Measurements from ENCODE around the gene DDX1.

The DDX1 gene

DNA sequence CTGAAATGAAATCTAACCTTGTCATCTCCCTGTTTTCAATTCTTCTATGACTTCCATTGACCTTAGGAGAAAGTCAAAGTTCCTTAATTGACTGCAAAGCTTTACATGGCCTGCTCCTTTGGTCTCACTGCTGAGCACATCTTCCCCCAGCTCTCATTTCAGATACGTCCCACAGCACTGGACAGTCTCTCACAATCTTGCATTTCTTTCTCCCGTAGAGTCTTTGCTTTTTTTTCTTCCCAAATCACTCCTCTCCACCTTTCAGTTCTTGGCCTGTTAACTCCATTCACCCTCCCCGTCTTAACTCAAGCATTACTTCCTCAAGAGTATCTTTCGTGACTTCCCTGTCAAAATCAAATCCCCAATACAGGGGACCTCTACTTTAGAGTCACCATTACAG lies 67.2 kb downstream of the DDX1 start:
- in situ Hi-C loops (cut with MboI; ENCODE audit: low sequenced_read_pairs), result no loop called here

DNA sequence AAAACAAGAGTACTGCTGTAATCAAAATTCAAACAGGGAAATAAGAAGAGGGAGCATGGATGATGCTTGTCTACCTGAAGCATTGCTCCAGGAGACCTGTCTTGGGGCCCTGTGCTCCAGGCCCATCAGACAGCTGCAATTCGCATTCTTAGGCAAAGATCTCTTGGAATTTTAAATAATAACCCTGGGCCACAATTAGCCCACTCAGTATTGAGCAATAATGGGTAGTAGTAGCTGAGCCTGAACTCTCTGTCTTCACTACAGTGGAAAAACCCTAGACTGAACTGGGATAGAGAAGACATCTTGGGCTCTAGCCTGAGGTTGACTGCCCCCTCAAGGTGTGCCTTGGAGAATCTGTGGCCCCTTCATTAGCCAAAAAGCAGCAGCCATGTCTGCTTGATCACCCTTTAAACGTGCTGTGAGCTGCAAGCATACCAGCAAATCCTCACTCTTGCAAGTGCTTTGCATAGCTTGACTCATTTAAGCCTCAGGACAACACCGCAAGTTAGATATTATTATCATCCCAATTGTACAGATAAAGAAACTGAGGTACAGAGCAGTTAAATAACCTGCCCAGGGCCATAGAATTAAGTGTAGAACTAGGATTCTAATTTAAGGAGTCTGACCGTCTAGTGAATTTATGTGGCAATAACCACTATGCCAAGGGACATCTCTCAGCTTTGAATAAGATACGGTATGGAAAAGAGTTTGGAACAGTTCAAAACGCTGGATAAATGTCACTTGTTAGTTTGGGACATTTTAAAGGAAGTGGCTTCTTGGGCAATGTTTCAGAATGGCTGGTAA lies 69.0 kb downstream of the DDX1 start:
- in situ Hi-C loops (cut with MboI; ENCODE audit: low sequenced_read_pairs), result no loop called here

DNA sequence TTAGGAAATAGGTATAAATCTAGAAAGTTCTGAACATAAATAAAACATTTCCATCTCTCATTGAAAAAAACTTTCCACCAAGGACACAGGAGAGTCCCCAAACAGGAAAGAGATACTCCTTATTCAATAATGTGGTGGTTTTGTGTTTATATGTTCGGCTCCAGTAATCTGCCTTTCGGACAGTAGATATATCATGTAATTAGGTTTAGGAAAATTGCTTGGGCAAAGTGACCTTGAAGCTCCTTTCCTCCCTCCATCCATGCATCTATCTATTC lies 69.6 kb downstream of the DDX1 start:
- in situ Hi-C loops (cut with MboI; ENCODE audit: low sequenced_read_pairs), result no loop called here

DNA sequence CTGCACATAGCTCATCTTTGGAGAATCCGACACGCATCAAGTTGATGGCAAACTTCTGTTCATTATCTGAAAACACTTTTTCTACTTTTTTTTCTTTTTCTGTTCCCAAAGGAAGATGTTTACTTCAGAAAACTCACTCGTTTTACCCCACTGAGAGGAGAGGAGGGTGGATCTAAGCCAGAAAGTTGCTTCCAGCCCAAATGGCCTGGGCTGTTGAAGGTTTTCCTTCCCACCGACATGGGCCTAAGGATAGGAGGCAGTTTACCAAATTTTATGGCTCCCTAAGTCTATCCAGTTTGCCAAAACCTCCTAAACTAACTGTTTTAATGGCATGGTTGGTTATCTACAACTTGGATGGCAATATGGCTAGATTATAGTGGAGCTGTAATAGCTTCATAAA lies 70.4 kb downstream of the DDX1 start:
- in situ Hi-C loops (cut with MboI; ENCODE audit: low sequenced_read_pairs), result no loop called here

DNA sequence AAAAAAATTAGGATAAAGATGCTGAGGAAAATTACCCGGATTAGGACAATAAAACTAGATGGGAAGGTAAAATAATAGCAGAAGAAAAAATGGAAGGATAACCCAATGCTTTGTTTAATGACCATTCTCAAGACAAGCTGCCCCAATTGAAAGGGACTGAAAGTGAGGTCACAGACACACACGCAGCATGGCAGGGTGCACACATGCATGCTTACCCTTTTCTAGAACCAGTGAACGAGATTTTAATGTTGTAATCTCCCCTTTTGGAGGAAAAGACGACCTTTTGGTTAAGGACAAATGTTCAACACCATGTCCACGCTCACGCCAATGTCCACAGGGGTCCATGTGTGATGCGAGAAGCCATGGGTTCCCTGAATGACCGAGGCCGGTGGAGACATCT lies 70.9 kb downstream of the DDX1 start:
- in situ Hi-C loops (cut with MboI; ENCODE audit: low sequenced_read_pairs), result no loop called here

DNA sequence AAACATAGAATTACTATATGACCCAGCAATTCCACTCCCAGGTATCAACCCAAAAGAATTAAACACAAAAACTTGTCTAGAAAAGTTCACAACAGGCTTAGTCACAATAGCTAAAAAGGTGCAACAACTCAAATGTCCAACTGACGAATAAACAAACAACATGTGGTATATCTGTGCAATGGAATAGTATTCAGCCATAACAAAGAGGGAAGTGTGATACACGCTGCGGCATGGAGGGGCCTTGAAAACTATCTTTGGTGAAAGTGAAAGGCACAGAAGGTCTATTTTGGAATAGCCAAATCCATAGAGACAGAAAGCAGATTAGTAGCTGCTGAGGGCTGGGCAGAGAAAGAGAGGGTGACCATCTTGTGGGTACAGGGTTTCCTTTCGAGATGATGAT lies 72.1 kb downstream of the DDX1 start:
- in situ Hi-C loops (cut with MboI; ENCODE audit: low sequenced_read_pairs), result no loop called here

DNA sequence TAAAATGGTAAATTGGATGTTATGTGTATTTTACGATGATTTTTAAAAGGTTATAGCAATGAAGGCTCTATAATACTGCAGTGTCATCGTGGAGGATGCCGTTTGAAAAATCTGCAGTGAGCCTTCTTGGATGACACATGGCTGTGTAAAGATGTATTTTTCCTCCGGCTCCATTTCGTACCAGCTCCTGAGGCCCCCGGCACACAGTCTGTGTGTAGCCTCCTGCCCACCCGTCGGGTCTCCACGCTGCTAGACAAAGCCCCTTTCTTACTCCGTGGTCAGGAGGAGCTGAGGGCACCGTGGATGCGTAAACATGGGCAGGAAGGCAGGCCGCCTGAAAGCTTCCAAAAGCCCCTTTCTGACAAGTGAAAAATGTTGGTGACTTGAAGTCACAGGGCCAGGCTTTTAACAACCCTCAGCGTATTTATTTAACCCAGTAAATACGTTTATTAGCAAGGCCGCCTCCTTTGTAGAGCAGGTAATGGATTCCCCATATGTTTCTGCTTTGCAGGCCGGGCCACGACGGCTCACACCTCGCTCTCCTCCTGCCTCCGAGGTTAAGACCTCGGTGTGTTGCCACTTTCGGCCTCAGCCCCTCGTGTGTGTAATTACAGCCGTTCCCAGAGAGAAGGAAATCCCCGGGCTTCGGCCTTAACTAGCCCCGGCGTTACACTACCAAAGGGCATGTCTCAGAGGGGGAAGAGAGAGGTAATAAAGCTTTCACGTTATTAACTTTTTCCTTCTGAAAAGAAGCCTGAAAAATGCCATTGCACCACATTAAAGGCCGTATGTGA lies 72.8 kb downstream of the DDX1 start:
- in situ Hi-C loops (cut with MboI; ENCODE audit: low sequenced_read_pairs), result no loop called here

DNA sequence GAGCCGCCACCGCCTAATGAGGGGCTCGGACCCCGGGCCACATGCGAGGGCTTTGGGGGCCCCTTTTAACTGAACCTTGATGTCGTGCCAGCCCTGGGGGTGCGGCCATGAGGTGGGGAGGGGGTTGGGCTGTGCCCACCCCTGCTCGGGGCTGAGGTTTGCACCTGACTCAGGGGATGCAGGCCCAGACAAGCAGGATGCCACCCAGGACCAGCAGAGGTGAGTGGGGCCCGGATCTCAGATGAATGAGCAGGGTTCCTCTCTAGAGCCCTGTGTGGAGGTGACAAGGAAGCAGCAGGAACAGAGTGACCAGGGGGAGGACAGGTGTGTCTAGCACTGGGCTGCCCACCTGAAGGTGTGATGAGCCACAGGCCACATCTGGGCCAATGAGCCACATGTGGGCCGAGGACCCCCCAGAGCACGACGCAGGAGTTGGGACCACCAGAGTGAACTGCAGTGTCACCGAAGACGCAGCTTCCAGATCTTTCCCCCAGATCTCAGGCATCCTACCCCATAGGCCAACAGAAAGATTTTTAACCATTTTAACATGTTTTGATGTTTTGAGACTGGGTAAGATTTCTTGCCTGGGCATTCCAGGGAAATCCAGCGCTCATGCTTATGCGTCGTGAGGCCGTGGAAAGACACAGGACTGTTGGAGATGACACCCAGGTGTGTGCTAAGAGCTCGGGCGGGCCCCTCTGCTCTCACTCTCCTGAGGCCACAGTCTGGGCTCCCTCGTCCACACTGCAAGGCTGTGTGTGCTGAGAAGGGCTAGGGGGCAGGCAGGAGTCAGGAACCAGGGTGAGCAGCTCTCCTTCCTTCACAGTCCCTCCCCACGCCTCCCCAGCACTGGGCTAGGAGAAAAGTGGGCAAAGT lies 73.6 kb downstream of the DDX1 start:
- in situ Hi-C loops (cut with MboI; ENCODE audit: low sequenced_read_pairs), result no loop called here

DNA sequence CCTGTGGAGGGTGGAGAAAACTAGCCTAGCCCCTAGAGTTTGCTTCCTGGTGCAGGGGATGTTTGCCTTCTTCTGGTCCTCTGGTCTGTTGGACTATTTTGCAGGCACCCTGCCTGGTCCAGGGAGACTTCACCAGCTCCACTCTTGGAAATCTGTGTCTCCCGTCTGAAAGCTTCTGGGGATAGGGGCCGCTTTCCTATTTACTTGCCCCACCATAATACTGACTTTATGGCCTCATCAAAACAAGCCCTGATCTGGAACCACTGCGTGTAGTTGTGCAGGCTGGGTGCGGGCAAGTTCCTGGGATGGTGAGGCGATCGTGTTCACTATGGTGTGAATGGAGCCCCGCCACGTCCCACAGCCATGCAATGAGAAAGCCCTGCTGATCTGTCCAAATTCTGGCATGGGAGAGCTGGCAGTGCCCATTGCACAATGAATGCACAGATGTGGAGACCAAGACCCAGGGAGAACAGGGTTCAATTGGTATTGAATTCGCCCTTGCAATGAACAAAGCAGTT lies 74.3 kb downstream of the DDX1 start:
- in situ Hi-C loops (cut with MboI; ENCODE audit: low sequenced_read_pairs), result no loop called here

DNA sequence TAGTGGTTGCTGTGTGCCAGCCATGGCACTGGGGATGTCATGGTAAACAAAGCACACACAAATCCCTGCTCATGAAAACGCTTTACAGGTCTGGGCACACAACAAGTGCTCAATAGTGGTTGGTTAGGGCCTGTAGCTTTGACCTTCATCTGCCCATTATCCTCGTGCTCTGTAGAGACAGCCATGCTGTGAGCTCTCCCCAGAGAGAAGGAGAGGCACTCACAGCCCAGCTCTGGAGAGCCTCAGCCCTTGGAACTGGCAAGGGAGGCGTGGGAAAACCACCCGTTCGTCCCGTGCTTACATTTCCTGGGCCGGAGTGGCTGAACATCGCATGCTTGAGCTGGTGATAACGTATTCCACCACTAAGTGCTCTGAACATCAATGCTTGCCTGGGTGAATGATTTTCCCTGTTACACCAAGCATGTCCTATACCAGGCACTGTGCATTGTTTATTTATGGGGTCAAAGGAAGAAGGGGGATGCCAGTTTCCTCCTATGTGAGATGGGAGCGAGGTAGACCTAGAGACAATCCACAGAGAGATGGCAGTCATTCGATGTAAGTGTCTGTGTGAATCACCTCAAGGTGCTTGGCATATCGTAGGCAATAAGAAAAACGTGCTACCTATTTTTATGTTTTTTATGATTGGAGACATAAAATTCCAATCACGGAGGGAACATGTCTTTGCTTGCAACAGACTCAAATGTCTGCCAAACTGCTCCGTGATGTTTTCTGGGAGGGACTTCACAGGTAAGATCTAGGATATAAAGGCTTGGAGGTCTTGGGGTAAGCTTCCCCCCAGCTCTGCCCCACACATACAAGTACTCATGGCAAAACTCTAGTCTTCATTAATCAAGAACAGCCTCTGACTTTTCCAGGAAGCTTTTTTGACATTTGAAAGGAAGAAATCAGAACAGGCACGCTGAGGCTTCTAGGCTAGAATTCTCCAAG lies 75.5 kb downstream of the DDX1 start:
- in situ Hi-C loops (cut with MboI; ENCODE audit: low sequenced_read_pairs), result no loop called here

DNA sequence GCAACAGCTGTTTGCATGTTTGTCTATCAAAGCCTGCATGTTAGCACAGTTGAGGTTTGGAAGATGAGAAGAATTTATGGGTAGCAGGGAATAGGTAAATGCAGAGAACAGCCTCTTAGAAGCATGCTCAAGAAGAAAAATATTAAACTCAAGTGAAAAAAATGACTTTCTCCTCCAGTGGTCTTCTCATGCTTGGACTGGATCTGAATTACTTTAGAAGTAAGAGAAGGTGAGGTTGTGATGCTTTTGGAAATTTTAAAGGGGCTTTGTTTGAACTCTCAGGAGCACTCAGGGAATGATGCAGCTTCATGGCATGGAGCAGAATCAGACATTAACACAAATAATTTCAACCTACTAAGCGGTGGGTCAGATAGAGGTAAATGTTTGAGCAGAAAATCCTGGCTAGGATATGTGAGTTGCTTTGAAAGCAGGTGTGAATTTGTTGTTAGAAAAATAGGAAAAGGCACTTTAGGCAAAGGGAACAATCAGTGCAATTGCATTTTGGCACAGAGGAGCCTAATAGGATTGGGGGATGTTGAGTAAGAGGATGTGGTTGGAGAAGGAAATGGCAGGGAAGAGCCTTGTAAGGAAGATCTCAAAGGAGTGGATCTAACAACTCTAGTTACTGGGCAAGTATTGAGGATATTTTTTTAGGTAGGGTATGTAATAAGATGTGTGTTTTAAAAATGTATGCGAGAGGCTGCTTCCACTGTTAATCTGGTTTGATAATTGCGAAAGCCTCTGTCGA lies 76.3 kb downstream of the DDX1 start:
- in situ Hi-C loops (cut with MboI; ENCODE audit: low sequenced_read_pairs), result no loop called here

DNA sequence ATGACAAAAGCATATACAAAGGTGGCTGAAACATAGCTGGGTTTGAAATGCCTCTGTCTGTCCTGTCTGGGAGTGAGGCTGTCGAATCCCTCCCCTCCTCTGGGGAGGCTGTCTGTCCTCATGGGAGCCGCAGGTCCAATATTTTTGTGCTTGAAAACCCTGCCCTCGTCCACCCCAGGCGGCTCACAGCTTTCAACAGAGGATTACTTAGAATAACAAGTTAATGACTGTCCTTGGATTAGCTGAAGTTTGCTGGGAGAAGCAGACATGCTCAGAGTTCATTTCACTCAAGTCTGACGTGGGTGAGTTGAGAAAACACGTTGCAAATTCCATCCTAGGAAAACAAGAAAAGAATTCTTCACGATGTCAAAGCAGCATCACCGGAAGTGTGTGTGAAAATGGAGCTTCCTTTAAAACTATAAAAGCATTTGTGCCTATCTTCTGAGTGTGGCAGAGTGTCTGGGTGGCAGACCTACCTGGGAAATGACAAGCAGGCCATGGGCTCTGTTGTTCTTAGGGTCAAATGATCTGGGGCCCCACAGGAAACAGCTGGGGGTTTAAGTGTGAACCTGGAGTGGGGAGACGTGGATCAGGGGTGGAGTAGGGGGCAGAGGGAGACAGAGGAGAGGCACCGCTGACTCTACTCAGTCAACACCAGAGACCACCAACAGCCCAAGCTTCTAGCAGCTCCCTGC lies 77.1 kb downstream of the DDX1 start:
- in situ Hi-C loops (cut with MboI; ENCODE audit: low sequenced_read_pairs), result no loop called here

DNA sequence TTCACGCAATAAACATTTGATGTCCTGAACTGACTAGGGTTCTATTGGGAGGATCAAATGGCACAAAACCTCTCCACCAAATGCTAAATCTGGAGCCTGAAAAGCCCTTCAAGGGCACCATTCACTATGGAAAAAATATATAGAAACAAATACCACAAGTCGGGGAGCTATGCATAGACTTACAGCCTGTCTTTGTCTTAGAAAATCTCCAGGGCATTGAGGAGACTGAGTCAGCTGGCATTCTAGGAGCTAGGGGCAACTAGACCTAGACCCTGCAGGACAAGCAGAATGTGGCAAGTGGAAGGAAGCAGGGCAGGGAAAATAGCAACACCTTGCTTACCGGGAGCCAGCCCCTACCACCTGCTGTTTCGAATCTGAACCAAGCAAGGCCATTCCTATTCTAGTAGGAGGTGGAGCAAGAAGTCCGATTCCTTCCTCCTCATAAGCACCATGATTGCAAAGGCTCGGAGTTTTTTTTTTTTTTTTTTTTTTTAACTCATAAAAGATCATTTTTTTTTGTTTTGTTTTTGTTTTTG lies 77.8 kb downstream of the DDX1 start:
- in situ Hi-C loops (cut with MboI; ENCODE audit: low sequenced_read_pairs), result no loop called here

DNA sequence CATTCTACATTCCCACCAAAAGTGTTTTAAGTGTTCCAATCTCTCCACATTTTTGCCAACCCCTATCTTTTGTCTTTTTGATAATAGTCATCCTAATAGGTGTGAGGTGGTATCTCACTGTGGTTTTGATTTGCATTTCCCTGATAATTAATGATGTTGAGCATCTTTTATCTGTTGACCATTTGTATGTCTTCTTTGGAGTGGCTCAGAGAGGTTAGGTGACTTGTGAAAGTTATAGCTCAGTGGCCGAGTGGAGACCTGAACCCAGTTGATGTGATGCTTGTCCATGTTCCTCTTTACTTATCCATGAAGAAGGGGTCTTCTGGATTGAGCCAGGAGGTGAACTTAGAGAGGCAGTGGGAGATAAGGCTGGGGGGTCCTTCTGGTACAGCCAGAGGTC lies 78.8 kb downstream of the DDX1 start:
- in situ Hi-C loops (cut with MboI; ENCODE audit: low sequenced_read_pairs), result no loop called here

DNA sequence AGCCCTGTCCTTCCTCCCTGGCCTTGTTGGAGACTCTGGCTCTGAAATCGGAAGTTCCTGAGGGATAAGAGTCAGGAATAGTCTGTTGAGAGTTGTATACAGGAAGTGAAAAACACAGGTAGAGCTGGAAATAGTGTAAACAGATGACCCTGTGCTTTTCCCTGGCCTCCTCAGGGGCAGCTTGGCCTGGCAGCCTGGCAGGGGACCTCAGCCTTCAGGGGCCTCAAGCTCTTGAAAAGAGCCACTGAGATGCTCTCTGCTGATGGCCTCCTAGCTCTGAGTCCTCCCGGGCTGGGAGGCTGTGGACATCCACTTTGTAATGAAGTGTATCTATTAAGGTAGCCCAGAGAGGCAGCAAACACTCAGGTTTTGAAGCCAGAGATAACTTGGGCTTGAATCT lies 79.3 kb downstream of the DDX1 start:
- in situ Hi-C loops (cut with MboI; ENCODE audit: low sequenced_read_pairs), result no loop called here

DNA sequence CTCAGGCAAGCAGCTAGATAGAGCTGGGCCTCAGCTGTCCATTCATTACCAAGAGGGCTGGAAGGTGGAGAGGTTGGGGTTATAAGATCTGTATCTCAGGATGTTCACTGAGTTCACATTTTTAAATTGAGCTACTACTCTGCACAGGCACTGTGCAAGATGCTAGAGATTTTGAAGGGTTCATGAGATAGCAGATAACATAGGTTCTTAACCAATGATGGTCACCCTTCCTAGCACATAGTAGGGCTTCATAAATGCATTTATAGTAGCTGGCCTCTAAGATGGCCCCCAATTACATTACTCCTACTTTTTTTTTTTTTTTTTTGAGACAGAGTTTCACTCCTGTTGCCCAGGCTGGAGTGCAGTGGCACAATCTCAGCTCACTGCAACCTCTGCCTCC lies 79.7 kb downstream of the DDX1 start:
- in situ Hi-C loops (cut with MboI; ENCODE audit: low sequenced_read_pairs), result no loop called here

DNA sequence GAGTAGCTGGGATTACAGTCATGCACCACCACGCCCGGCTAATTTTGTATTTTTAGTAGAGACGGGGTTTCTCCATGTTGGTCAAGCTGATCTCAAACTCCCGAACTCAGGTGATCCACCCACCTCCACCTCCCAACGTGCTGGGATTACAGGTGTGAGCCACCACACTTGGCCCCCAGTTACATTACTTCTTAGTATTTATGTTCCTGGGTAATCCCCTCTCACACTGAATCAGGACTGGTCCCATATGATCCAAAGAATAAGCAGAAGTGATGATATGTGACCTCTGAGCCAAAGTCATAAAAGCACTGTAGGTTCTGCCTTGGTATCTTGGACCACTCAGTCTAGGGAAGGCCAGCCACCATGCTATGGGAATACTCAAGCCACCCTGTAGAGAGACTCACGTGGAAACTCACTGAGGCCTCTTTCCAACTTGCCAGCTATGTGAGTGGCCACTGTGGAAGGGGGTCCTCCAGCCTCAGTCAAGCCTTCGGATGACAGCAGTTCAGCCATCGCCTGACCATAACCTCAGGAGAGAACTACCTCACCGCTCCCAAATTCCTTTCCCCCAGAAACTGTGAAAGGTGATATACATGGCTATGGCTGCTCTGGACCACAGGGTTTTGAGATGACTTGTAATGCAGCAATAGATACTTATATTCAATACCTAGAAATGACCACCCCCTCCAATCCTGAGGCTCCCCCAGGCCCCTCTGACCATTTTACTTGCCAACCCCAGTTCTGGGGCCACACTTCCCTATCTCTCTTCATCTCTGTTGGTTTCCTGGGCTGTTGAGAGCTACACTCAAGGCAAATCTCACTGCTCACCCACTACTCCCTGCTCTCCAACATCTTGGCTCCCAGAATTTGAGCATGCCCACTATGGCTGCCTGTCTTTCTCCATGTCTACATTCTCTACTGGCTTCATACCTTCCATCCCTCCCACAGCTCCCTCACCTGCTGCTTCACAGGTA lies 80.5 kb downstream of the DDX1 start:
- in situ Hi-C loops (cut with MboI; ENCODE audit: low sequenced_read_pairs), result no loop called here
